HG03066 (cell line): ENCODE measurements around the gene ITGB1BP1.

Experiments
- ATAC-seq: cut with Tn5 transposase; IDR thresholded peaks from one replicate; pipeline ENCODE4 v1.9.1; 2021; ENCODE audit warnings: low read depth; ENCODE audit not compliant: unreplicated experiment

ITGB1BP1 gene

DNA sequence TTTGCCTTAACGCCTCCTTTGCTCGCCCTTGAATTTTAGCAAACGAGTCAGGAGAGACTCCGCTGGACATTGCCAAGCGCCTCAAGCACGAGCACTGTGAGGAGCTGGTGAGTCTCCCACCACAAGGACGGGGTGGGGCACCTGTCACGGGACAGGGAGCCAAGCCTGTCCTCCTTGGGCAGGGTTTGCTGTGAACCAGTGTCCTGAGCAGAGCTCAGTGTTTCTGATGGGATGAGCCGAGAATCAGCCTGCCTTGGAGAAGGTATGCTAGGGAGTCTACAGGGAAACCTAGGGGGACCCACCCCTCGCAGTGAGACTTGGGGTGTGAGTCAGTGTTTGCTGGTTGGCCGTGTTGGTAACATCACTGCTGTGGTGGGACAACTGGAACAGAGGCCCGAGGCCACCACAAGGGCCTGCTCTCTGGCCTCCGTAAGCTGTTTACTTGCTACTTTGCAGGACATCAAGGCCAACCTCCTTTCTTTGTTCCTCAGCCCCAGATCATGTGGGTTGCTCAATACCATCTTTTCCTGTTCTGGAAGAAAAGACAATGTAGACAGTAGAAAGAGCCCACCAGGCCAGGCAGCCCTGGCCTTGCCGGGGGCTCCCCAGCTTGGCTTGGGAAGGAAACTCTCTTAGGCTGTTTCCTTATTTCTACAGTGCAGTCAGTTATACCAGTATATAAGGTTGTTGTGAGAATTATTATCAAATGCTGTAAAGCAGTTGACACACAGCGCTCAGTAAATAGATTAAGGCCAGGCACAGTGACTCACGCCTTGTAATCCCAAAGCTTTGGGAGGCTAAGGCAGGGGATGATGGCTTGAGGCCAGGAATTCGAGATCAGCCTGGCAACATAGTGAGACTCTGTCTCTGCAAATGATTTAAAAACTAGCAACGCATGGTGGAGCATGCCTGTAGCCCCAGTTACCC is 42.4 kb downstream of the ITGB1BP1 start:
- ATAC-seq, result no peak

DNA sequence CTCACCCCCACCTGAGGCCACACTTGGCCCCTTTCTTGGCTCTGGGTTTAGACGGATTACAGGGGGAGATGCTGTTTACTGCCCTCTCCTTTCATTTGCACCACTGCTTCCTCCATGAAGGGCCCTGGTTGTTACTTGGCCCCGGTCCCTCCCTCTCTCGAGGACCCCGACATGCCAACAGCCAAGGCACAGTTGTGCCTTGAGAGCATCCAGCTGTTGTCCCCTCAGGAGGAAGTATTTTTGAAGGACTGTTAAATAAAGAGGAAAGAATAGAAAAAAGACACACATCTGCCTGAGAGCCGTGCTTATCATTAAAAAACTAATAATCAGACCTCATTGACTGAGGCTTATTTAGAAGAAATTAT is 44.0 kb downstream of the ITGB1BP1 start:
- ATAC-seq, result no peak

DNA sequence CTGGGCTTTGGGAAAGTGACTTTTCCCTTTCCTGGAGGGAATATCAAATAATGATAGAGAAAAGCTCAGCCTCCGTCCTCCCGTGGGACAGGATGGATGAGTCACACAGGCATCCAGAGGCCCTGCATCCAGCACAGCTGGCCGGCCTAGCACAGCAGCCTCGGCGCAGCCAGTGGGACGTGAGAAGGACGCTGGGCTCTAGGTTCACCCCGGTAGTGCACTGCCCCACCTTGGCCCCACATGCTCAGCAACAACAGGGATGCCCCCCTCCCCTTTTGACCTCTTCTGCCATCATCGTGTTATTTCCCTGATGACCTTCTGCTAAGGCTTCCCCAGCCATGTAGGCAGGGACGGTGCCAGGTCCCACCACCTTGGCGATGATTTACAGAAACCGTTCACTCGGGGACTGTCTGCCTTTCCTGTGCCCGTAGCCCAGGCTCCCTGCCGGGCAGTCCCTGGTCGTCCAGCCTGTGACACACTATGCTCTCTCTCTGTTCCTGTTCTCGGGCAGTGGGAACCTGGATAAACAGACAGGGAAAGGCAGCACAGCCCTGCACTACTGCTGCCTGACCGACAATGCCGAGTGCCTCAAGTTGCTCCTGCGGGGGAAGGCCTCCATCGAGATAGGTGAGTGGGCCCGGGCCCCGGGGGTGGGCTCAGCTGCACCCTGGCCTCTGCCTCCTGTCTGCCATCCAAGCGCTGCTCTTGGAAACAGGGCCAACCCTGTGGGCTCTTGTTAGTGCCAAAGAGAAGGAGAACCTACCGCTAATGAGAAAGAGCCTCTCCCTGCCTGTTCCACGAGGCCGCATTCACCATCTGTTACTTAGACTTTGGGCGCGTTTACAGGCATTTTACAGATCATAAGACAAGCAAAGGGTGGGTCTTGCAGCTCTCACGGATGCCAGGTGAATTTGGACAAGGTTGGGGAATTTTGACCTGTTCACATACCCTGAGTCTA is 44.6 kb downstream of the ITGB1BP1 start:
- no peak for ATAC-seq

DNA sequence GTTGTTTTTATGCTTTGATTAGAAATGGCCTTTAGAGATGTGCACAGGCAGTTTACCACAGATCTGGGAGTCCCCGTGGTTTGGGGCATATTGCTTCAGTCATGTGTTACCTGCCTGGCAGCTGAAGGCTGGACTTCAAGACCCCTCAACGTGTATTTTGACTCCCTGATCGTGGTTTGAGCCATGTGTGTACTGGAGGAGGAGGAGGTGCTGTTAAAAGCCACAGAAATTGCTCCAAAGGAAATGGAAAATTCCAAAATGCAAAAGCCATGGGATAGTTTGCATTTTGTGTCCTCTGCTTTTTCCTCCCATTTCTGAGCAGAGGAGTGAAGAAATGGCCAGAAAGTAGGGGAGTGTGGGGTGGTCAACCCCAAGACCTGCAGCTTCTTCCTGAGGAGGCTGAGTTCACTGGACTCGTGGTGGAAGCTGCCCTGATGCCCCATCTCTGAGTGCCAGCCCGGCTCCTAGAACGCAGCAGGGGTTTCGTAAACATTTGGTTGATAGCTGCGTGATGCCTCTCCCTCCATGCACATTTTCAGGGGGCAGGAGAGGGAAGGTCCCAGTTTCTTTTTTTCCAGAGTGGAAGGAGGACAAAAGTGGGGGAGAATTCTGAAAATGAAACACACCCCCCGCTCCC is 45.7 kb downstream of the ITGB1BP1 start:
- no peak for ATAC-seq

DNA sequence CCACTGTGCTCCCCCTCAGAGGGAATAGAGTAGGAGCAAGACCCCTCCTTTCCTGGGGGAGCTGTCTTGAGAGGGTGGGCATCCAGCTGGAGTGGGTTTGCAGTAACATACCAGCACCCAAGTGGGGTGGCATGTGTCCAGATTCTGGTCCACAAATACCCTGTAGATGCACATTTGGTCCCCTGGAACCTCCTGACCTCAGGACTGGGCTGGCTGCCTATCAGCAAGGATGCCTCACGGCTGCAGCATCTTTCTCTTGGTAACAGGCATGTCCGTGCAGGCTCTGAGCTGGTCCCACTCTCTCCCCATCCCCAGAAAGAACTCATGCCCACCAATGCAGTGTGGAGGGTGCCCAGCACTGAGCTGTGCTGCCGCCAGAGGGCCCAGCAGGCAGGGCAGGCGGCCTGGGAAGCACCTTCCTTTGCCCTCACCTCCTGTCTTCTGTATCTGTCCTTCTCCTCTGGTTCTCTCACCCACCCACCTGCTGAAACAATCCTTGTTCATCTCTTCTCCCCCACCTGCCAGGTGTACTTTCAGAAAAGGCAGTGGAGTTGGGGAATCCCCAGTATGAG is 47.4 kb downstream of the ITGB1BP1 start:
- no peak for ATAC-seq

DNA sequence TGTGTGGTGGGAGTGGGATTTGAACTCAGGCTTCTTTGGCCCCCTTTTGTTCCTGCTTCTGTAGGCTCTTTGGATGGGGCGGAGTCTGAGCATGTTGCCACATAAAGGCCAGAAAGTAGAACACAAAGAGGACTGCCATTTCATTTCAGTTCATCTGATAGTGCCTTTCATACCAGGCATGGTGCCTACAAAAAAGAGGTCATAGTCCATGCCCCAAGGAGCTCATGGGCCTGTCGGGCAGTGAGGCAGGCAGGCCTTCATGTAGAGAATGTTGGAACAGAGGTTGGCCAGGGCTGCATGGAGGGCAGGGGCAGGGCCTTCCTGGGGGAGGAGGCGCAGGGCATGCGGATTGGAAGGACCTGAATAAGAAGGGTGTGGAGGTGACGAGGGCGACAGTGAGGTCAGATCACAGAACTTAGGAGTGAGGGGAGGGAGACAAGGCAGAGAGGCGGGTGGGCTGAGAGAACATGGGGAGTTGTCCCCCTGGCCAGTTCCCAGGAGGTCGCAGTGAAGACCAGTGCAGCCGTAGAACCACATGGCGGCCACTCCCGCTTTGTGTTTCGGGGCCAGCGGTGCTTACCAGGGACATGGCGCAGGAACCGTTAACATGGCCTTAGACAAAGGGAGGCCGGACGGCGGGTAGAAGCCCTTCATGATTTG is 49.1 kb downstream of the ITGB1BP1 start:
- no peak for ATAC-seq

DNA sequence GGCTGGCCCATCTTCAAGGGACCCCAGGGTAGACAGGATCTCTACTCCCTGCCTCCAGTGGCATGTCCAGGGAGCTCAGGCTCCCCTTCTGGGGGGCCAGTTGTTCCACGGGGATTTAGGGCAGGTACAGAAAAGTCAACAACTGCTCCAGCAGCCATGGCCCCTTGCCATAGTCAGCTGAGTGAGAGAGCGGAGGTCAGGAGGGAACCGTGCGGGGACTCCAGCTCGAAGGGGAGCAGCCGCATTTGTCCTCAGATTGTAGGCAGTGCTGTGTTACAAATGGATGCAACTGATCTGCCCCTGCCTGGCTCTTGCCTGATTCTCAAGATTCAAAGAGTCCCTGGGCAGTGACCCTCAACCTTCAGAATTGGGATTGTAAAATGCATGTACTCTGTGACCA is 49.9 kb downstream of the ITGB1BP1 start:
- ATAC-seq, result no peak

DNA sequence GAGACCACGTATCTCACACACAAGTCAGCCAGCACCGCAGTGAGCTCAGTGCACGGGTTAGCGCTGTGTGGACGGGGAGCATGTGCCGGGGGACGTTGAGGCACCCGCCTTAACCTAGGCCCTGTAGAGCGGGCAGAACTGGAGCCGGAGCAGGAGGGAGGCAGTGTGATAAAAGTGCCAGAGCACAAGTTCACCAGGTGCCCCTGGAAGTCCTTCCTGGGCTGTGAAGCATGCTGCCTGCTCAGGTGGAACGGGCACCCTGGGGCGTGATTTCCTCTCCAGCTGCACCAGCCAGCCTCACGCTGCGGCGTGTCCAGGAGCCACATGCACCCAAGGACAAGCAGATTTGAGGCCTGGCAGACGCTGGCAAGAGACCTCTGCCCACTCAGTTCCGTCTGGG is 50.3 kb downstream of the ITGB1BP1 start:
- ATAC-seq, result no peak

DNA sequence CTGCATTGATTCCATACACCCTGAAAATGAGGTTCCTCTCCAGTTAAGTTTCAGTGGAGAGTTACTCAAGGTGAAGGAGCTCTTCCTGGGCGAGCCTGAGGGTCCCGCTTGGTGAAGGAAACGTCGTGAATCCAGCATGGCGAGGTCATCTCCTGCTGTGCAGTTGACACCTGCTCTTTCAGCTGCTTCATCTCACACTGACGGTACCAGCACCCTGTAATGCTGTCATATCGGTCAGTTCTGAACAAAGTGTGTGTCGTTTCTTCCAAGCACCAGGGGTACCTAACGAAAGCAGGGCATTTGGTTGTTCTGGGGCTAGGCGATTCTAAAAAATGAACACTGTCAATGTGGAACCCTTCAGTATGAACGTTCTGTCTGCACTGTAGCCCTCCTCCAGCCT is 52.6 kb downstream of the ITGB1BP1 start:
- no peak for ATAC-seq

DNA sequence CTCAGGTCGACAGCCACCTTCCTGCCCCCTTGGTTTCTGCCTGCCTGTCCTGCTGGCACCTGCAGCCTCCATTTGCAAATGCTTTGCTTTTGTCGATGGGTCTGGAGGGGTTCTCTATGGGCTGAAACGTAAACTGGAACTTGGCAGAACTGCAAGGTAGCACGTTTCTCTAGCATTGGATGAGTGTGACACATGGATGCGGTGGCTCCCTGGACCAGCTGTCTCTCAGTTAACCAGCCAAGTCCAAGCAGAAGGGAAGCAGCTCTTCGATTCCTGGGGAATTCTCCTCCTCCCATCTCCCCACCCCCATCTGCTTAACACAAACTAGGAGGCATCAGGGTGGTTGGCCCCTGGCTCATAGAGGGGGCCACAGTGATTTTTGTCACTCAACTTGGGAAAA is 57.3 kb downstream of the ITGB1BP1 start:
- no peak for ATAC-seq

DNA sequence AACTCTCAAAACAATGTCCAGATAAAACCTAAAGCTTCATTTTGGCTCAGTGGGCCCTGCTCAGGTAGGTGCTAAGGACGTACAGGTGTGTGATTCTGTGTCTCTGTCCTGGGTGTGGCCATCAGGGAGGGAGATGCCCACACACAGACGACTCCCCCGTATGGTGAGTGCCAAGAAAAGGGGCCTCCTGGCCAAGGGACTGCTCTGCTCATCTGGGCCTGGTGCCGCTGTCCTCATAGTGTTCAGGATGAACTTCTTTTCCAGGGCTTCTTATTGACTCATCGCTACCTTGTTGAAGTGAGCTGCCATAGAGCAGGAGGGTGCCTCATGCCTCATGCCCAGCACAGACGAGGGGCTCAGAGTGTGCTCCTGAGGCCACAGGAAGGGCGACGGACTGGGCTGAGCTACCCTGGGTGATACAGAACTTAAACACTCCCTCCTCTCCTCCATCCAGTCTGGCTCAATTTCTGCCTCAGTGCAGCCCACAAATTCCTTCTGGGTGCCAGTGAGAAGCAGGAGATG is 57.8 kb downstream of the ITGB1BP1 start:
- ATAC-seq, result no peak

DNA sequence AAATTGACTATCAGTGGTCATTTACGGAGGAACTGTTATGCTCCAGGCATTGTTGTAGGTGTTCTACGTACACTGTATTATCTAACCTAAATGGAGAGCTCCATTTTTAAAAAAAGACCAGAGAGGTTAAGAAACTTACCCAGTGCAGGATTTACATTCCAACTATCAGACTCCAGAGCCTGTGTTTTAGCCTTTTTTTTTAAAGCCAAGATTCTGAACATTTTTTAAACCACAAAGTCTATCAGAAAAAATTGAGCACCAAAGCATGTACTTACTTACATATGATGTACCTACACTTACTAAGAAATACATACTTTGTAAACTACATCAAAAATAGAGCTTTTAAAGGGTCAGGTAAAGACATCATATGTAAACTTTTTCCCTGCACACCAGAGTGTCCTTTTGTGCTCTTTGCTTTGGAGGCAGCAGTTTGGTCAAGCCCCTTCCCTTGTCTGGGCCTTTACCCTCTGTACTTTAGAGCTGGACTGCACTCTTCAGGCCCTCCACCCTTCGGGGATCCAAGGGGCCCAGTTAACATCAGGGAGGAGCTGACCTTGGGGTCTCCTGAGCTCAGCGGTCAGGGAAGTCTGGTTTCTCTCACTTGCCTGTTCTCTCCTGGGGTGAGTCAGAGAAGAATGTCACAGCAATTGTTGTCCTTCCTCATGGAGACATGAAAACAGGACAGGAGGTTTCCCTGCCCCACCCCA is 58.4 kb downstream of the ITGB1BP1 start:
- no peak for ATAC-seq

DNA sequence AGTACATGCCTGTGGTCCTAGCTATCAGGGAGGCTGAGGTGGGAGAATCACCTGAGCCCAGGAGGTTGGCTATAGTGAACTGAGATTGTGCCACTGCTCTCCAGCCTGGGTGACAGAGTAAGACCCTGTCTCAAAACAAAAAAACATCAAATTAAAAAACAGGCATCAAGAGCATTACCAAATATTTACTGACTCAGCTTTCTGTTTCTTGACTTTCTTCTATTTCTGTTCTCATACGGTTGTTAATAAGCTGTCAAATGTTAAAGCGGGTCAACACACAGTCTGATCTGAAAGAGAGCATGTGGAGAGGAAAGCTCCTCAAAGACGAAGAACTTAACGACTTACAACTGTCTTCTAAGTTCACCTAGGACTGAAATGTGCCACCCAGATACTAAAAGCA is 59.0 kb downstream of the ITGB1BP1 start:
- no peak for ATAC-seq

DNA sequence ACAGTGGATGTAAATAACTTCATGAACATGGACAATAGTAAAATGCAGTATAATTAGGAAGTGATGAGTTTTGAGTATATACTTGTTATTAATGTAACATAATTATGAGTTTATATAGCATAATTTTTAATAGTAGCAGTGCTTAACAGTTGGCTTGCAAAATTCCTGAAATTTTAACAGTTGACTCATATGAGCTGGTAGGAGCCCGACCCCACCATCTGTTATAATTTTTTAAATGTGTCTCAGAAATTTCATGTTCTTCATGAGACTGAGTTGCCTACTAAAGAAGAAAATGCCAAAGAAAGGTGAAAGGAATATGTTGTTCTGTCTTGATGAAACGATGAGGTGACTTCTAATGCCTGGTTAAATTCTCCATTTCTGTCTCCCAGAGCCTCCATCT is 62.6 kb downstream of the ITGB1BP1 start:
- ATAC-seq, result no peak

DNA sequence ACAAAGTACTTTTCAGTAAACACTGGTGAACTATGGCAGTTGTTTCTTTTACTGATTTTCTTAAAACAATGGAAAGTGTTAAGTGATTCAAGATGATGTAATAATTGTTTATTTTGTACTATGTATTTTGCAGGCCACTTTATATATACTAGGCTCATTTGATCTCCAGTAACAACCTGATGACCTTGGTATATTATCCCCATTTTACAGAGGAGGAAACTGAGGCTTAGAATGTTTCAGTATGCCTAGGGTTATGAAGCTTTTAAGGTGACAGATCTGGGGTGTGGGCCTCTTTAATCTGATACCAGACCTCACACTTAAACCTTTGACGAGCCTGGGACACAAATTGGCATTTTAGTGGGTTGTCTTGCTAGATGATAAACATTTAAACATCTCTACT is 63.2 kb downstream of the ITGB1BP1 start:
- no peak for ATAC-seq

DNA sequence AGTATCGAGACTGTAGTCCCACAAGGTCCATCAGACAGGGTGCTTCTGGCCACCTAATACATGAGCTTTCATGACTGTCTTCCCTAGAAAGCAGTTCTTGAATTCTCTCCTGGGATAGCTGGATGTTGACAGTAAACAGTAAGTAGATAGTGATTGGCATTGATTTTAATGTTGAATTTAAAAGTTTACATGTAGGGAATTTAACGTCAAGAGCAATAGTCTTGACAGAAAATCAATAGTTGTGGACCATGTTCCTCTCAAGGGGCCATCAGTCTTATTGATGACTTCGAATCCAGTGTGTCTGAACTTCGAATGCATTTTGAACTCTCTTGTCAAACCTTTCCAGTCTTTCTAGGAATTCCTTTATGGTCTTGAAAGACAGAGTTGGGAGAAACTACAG is 63.9 kb downstream of the ITGB1BP1 start:
- no peak for ATAC-seq

DNA sequence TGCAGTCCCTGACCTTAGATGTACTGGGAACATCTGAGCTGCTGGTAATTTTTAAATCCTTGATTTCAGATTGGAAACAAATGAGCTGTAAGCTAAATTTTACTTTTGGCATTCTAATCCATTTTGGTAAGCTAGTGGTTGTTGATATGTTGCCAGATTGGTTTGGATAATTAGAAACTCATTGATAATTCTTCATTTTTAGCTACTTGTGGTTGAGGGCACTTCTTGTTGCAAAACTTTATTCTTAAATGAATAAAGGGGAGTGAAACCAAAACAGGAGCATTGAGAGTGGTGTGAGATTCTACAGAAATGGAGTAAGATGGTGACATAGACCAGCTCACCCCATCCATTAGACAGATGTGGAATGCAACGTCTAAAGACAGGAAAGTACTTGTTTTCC is 64.5 kb downstream of the ITGB1BP1 start:
- no peak for ATAC-seq

DNA sequence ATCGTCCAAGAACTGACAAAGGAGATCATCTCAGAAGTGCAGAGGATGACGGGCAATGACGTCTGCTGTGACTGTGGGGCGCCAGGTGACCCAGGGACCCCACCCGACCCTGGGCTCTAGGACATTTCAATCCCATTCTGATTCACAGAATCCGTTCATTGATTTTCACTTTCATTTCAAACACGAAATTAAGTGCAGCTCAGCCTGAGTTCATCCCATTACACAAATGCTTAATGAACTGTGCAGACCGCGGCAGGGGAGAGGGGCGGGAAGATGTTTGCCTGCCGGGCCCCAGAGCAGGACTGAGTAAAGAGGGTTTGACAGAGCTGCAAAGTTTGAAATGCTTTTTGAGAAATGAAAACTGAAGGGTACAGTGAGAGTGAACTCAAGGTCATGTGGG is 67.1 kb downstream of the ITGB1BP1 start:
- no peak for ATAC-seq

DNA sequence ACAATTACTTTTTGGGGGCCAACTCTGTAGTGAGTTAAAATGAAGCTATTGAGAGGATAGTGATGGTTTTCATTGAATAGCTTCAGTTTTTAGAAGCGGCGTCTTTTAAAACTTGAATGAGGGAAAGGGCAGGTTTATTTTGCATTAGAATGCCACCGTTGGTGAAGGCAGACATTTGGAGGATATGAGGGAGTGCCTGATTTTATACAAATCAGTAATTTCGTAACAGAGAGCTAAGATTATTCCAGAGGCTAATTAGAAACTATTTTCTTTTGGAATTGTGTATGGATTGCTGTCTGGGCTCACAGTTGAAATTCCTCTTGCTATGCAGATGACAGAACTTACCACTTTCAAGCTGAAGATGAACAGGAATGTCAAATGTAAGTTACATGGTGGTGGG is 67.6 kb downstream of the ITGB1BP1 start:
- no peak for ATAC-seq
